ENCODE measurements around the gene CKAP5. TPM values are rescaled to one million over a fixed set of nuclear protein-coding genes. Genes with fewer than 3 reads are reported as not detected.

The CKAP5 gene
- total RNA-seq, 1 donor from 2014 or later, result 247 TPM

GRCh38 chr11:46877580-46877979 is 31.5 kb upstream of the CKAP5 start:
- Histone ChIP-seq H3K4me2 (no peak overlapping the region), H3K9ac (no peak overlapping the region), H4K20me1 (ENCODE audit: low read depth) (no peaks in the 10 kb centered on the region), H3F3A (ENCODE audit: low read depth) (no peaks in the 10 kb centered on the region), H3K79me2 (ENCODE audit: low read depth) (no peaks in the 10 kb centered on the region), H3K4me3 (no peak overlapping the region), H3K4me1 (no peaks in the 10 kb centered on the region), H2AFZ (replicated peaks) (no peak overlapping the region), H3K36me3 (no peaks in the 10 kb centered on the region), H3K9me3 (ENCODE audit: low read depth) (no peaks in the 10 kb centered on the region), H3K27me3 (no peaks in the 10 kb centered on the region), H3K27ac (no peak overlapping the region)
- Mint-ChIP-seq H3K27me3 (ENCODE audit: insufficient read depth, low read depth) (peaks cover 7% of the 10 kb centered on the region), H3K4me1 (no peaks in the 10 kb centered on the region), H3K4me3 (no peak overlapping the region), H3K27ac (no peak overlapping the region), H3K9me3 (no peaks in the 10 kb centered on the region), H3K36me3 (peaks cover 43% of the 10 kb centered on the region)
- no peak for DNase-seq (ENCODE audit: low spot score)
- TF ChIP-seq, protein P1, sequence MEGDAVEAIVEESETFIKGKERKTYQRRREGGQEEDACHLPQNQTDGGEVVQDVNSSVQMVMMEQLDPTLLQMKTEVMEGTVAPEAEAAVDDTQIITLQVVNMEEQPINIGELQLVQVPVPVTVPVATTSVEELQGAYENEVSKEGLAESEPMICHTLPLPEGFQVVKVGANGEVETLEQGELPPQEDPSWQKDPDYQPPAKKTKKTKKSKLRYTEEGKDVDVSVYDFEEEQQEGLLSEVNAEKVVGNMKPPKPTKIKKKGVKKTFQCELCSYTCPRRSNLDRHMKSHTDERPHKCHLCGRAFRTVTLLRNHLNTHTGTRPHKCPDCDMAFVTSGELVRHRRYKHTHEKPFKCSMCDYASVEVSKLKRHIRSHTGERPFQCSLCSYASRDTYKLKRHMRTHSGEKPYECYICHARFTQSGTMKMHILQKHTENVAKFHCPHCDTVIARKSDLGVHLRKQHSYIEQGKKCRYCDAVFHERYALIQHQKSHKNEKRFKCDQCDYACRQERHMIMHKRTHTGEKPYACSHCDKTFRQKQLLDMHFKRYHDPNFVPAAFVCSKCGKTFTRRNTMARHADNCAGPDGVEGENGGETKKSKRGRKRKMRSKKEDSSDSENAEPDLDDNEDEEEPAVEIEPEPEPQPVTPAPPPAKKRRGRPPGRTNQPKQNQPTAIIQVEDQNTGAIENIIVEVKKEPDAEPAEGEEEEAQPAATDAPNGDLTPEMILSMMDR (IDR thresholded peaks at IDR 0.05), result no peak
- TF ChIP-seq EZH2phosphoT487 (IDR thresholded peaks at IDR 0.05), result no peak
- no peak for TF ChIP-seq EZH2 (IDR thresholded peaks at IDR 0.05)

GRCh38 chr11:46876471-46876870 is 30.4 kb upstream of the CKAP5 start:
- Mint-ChIP-seq H3K27me3 (ENCODE audit: insufficient read depth, low read depth) (peaks cover 9% of the 10 kb centered on the region), H3K4me1 (no peaks in the 10 kb centered on the region), H3K4me3 (no peak overlapping the region), H3K36me3 (peaks cover 40% of the 10 kb centered on the region), H3K9me3 (no peaks in the 10 kb centered on the region), H3K27ac (no peak overlapping the region)
- H3K36me3 ChIP-seq, result no peaks in the 10 kb centered on the region
- no peaks in the 10 kb centered on the region for H3K79me2 ChIP-seq (ENCODE audit: low read depth)
- no peaks in the 10 kb centered on the region for H4K20me1 ChIP-seq (ENCODE audit: low read depth)
- no peaks in the 10 kb centered on the region for H3F3A ChIP-seq (ENCODE audit: low read depth)
- H2AFZ ChIP-seq (replicated peaks), result no peak overlapping the region
- H3K4me3 ChIP-seq, result no peak overlapping the region
- H3K27me3 ChIP-seq, result no peaks in the 10 kb centered on the region
- TF ChIP-seq, protein P1 (IDR thresholded peaks at IDR 0.05), result no peak
- no peaks in the 10 kb centered on the region for H3K9me3 ChIP-seq (ENCODE audit: low read depth)
- H3K4me1 ChIP-seq, result no peaks in the 10 kb centered on the region
- H3K9ac ChIP-seq, result no peak overlapping the region
- no peak overlapping the region for H3K4me2 ChIP-seq
- H3K27ac ChIP-seq, result no peak overlapping the region
- no peak for DNase-seq (ENCODE audit: low spot score)

- no peaks in the 10 kb centered on the region for H3K4me1 Mint-ChIP-seq
- H3K36me3 Mint-ChIP-seq, result peaks cover 41% of the 10 kb centered on the region
- Histone ChIP-seq H3K27me3 (no peaks in the 10 kb centered on the region), H3K36me3 (no peaks in the 10 kb centered on the region), H3F3A (ENCODE audit: low read depth) (no peaks in the 10 kb centered on the region), H2AFZ (replicated peaks) (no peak overlapping the region), H3K4me3 (no peak overlapping the region), H4K20me1 (ENCODE audit: low read depth) (no peaks in the 10 kb centered on the region), H3K4me2 (no peak overlapping the region), H3K27ac (no peak overlapping the region), H3K9ac (no peak overlapping the region), H3K4me1 (no peaks in the 10 kb centered on the region), H3K9me3 (ENCODE audit: low read depth) (no peaks in the 10 kb centered on the region), H3K79me2 (ENCODE audit: low read depth) (no peaks in the 10 kb centered on the region)
- peaks cover 4% of the 10 kb centered on the region for H3K27me3 Mint-ChIP-seq (ENCODE audit: insufficient read depth, low read depth)
- TF ChIP-seq, protein P1 (IDR thresholded peaks at IDR 0.05), result no peak
- TF ChIP-seq EZH2phosphoT487 (IDR thresholded peaks at IDR 0.05), result no peak
- DNase-seq (ENCODE audit: low spot score), result no peak
- H3K4me3 Mint-ChIP-seq, result no peak overlapping the region
- H3K27ac Mint-ChIP-seq, result no peak overlapping the region
- H3K9me3 Mint-ChIP-seq, result no peaks in the 10 kb centered on the region
These were observed 28.5 kb upstream of the CKAP5 start for GRCh38 chr11:46874586-46874985.

- no peak overlapping the region for H3K27ac ChIP-seq
- Mint-ChIP-seq H3K9me3 (no peaks in the 10 kb centered on the region), H3K27ac (no peak overlapping the region), H3K36me3 (peaks cover 48% of the 10 kb centered on the region), H3K4me1 (no peaks in the 10 kb centered on the region), H3K27me3 (ENCODE audit: insufficient read depth, low read depth) (peaks cover 4% of the 10 kb centered on the region), H3K4me3 (no peak overlapping the region)
- H3K27me3 ChIP-seq, result no peaks in the 10 kb centered on the region
- H3K4me3 ChIP-seq, result no peak overlapping the region
- H4K20me1 ChIP-seq (ENCODE audit: low read depth), result no peaks in the 10 kb centered on the region
- H3K9me3 ChIP-seq (ENCODE audit: low read depth), result no peaks in the 10 kb centered on the region
- no peak for DNase-seq (ENCODE audit: low spot score)
- no peaks in the 10 kb centered on the region for H3K79me2 ChIP-seq (ENCODE audit: low read depth)
- no peaks in the 10 kb centered on the region for H3K4me1 ChIP-seq
- no peaks in the 10 kb centered on the region for H3F3A ChIP-seq (ENCODE audit: low read depth)
- H3K4me2 ChIP-seq, result no peak overlapping the region
- H3K9ac ChIP-seq, result no peak overlapping the region
- no peak overlapping the region for H2AFZ ChIP-seq (replicated peaks)
- TF ChIP-seq EZH2phosphoT487 (IDR thresholded peaks at IDR 0.05), result no peak
- TF ChIP-seq, protein P1 (IDR thresholded peaks at IDR 0.05), result no peak
- no peak for TF ChIP-seq EZH2 (IDR thresholded peaks at IDR 0.05)
- H3K36me3 ChIP-seq, result no peaks in the 10 kb centered on the region
These were observed 22.8 kb upstream of the CKAP5 start for GRCh38 chr11:46868912-46869311.

All from neural progenitor cell (in vitro differentiated cells).